Effector CD8-positive, alpha-beta T cell (primary cell): ENCODE results near the gene CLSTN1.

ENCODE experiments used
- DNase-seq: peaks from one replicate; lab custom pipeline; 2025; lab: John Stamatoyannopoulos, UW

Gene CLSTN1

DNA sequence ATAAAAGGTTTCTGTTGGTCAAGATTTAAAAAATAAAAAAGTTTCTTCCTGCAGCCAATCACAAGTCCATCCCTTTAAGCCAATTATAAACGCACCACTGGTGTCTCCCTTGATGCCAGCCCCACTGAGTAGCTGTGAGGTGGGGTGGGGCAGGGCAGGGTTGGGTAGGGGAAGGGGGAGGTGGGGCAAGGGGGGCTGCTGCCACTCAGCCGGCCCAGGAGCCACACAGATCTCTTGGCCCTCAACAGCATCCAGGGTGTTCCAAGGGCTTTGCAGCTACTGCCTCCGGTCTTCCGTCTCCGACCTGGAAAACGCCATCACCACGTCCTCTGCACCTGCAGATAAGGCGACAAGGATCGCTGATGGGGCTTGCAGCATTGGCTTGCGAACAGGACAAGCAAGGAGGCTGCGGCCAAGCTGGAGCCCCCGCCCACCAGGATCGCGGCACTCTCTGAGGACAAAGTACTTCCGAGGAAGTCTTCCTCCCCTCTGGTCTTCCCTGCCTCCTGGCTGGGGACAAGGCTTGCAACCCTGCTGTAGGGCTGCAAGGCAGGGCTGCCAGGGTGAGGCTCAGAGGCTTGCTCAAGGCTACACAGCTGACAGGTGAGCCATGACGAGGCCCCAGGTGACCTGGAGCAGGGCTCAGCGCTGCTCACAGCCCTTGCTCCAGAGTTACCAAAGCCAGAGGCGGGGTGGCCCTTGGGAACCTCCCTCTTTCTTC, 26.8 kb upstream of the CLSTN1 start:
- DNase-seq: no peak

DNA sequence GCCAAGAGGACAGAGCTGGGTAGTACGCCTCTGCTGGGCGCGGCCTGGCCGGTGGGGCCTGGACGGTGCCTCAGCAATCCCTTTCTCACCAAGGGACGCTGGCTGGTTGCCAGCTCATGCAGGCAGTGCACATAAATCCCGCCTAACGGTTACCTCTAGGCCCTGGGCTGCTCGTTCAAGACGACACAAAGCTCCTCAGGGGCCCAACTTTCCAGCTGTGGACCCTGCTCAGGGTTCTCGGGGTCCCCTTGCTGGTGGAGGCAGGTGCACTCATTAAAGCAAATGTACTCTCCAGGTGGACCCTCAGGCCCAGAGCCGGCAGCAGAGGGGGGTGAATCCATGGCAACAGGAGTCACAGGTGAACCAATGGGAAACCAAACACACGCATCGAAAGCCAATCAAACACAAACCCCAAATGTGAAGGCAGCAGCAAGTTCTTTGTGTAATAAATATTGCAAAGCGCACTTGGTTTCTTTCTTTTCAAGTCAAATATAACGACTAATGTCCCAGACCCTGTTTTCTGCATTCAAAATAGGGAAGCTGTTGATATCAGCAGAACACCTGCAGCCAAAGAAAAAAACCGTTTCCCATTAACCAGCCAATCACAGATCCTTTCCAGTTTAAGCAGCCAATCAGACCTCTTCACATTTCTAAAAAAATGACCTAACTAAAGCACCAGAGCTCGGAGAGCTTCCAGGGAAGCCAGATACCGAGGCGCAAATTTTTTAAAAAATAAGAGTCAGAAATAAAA, 26.1 kb upstream of the CLSTN1 start:
- no peak for DNase-seq

DNA sequence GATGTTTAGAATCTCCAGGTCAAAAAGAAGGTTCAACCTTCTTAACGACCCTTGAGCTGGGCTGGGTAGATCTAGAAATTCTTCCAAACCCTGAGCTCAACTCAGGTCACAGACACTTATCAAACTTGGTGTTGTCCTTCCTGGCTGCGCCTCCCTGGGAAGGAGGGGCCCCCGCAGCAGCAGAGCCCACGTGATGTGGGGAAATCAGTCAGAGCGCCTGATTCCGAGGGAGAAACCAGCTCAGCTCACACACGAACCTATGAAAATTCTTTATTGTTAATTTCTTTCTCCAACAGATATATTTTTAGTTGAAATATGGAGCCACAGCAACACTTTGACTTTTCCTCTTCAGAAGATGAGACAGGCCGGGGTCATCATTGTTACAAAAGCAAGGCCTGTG, 24.3 kb upstream of the CLSTN1 start:
- DNase-seq: no peak

DNA sequence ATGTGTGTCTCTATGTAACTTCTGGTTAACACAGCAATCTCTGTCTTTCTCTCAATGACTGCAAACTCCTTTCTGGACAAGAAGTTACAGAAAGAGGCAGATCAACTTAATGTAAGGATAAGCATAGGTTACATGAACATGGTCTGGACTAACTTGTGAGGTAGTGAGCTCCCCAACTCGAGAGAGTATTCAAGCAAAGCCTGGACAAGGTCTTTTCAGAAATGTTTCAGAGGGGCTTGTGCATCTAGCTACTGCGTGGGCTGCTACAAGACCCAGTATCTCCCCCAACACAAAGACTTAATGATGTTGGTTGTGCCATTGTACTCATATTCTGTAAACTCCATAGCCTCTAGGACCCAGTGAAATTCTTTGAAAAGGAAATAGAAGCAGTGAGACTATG, 23.5 kb upstream of the CLSTN1 start:
- DNase-seq: no peak

DNA sequence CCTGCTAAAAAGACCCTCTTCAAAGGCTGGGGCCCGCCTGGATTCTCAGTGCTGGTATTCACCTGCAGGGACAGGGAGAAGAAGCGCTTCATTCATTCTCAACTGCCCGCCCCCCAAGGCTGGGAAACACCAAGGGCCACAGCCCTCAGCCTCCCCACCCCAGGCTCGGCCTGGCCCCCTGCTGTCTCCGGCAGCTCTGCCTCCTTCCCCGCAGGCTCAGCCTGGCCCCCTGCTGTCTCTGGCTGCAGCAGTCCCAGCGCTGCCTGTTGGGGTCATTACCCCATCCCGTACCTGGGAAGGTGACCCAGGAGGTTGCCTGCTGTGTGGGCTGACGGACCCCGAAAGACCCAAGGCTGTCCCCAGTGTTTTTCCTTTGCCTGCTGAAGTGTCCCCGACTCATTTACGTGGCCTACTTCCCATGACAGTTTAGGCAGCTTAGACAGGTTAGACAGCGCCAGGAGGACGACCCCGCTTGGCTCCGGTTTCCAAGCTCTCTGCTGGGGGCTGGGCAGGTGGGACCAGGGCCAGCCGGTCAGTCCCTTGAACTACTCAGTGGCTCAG, 22.9 kb upstream of the CLSTN1 start:
- no peak for DNase-seq

DNA sequence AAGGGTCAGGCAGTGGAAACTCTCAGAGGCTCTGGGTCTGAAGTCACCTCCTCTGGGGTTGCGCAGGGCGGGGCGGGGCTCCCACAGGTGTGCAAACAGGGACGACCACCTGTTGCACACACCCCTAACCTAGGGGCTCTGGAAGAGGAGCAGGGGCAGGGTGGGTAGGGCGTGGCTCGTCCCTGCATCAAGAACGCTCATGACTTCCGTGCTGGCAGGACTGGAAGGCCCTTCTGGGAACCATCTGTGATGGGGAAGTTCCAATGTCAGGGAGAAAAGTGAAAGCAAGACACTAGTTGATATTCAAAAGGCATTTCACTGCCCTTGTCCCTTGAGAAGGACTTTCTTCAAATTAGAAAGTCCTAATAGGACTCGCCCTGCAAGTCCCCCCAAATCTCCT, 22.1 kb upstream of the CLSTN1 start:
- no peak for DNase-seq

DNA sequence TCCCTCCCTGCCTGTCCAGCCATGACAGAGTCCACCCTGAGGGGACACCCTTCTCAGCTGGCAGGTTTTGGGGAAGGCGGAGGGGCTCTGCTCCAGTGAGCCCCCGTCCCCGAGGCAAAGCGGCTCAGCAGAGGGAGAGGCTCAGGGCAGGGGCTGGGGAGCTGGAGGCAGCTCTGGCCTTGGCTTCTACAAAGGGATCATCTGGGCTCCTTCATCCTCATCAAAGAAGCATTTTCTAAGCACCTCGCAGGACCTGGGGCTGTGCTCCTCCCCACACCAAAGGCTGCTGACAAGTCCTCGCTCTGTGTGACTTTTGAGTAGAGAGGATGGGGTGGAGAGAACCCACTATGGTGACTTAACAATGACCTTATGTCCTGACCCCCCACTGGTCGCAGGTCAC, 21.0 kb upstream of the CLSTN1 start:
- DNase-seq: no peak

DNA sequence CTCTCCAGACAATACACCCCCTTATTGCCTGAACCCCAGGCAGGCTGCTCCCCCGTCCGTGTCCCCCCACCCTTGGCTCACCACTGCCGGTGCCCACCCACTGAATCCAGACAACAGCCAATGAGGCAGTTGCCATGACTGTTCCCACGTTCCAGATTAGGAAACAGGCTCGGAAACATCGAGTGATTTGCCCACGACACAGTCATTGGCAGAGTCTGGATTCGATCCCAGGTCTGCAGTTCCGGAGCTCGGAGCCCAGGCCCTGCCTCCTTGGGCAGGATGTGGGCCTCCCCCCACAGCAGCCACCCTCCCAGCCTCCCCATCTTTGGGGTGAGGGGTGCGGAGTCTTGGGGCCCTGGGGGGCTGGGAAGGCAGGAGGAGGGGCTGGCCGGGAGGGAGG, 20.3 kb upstream of the CLSTN1 start:
- DNase-seq: no peak

DNA sequence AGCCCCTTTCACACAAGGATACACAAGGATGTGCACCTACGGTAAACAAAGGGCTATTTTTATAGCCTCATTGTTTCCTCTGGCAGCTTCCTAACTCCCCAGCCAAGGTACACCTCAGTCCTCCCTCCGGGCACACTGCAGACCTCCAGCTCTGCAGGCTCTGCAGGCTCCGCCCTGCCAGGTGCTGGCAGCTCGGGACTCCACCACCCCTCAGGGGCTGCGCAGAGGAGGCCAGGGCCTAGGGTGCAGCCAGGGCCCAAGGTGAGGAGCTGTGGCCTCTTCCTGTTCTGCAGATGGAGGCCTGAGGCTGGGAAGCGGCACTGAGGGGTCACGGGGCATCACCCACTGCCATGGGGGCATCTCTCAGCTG, 19.8 kb upstream of the CLSTN1 start:
- DNase-seq: no peak

DNA sequence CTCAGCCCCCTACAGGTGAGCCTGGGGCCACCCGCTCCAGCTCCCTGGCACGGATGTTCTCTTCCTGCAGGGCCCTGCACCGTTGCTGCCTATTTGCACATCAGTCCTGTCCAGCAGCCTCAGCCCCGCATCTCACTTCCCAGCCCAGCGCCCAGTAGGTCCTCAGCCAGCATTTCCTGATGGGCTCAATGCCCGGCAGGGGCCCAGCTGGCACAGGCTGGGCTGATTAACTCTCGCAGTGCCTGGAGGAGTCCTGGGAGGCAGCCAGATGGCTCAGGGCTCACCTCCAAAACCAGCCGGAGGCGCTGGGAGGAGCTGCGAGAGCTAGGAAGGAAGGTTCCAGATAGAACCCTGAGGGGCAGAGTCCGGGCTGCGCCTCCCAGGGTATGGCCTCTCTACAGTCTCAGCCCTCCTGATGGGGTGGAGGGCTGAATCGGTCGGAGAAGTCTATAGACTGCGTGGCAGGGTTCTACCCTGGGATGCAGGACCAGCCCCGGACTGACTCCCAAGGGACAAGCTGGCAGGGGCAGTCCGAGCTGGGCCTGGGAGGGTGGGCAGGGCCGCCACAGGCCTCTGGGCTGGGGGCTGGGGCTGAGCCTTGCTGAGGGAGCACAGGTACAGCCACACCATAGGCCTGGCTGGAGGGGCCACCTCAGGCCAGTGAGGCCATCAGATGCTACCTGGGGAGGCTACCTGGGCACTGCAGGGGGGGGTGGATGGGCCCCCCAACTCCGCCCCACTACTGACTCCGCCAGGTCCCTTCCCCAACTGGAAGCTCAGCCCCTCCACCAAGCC, 19.2 kb upstream of the CLSTN1 start:
- DNase-seq: no peak

DNA sequence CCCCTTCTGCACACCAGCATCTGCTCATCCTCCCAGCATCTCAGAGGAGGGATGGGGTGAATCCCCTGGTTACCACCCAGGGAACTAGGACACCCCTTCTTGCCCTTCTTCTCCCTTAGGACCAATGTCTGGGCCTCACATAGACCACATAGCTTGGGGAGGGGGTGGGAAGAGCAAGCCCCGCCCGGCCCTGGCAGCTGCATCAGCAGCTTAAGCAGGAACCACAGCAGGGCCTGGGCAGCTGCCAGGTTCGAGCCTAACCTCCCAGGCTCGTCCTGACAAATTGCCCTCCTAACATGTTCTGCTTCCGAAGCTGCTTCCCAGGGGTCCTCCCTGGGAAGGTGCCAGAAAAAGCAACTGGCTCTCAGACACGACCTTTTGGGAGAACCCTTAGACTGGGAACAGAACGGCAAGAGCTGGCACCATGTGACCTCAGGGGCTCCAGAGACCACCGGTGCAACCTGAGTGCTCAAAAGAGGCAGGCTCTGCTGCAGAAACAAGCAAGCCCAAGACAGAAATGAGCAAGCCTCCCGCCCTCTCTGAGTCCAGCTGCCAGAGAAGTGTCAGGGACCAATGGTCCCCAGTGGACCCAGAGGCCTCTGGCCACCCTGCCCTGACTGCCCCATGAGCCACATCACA, 18.4 kb upstream of the CLSTN1 start:
- no peak for DNase-seq

DNA sequence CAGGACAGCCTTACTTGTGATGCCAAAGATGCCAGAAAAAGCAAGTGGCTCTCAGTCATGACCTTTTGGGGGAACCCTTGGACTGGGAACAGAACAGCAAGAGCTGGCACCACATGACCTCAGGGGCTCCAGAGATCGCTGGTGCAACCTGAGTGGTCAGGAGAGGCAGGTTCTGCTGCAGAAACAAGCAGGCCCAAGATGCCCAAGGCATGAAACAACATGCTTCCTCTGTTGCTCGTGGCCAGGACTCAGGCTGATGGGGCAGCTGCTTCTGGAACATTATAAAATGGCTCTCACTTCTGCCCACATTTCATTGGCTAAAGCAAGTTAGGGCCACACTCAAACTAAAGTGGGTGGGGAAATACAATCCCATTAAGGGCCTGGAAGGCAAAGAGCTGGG, 17.7 kb upstream of the CLSTN1 start:
- DNase-seq: no peak

DNA sequence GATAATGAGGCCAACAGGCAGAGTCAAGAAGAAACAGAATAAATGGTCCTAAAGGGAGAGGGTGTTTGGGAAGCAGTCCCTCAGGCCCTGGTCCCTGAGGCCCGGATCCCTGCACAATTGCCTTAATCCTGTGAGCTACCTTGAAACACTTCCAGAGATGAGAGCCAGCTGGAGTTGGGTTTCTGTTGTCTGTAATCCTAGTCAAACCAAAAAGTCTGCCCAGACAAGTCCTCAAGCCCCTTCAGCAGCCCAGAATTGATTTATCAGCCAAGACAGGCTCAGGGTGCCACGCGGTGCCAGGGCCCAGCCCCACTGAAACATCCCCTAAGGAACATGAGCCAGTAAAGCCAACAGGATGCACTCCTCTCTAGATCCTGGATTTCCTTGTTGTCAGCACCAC, 16.4 kb upstream of the CLSTN1 start:
- DNase-seq: no peak

DNA sequence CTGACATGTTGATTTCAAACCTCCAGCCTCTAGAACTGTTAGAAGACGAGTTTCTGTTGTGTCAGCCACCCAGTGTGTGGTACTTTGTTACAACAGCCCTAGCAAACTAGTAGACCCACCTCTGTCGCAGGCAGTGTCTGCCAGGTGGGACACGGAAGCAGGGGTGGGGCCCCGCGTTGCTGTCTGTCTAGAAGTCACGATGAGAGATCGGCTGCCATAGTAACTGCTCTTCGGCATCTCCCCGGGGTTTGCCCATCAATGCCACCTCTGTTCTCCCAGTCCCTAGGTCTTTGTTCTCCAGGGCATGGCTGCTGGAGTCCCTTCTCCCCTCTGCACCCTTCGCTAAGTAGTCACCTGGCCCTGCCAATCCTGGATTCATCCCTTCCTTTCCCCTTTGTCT, 15.2 kb upstream of the CLSTN1 start:
- DNase-seq: no peak

DNA sequence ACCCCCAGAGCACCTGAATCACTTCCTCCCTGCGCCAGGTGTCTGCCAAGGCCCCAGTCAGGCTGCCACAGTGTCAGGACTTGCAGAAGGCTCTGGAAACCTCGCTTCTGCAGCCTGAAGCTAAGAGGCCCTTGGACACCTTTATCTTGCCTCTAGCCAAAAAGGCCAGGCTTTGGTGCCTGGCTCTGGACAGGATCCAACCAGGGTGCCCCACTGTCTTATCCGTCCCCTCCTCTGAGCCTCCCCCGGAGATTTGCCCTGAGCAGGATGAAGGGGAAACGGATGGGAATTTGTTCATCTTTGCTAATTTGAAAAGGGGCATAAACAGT, 12.8 kb upstream of the CLSTN1 start:
- DNase-seq: no peak

DNA sequence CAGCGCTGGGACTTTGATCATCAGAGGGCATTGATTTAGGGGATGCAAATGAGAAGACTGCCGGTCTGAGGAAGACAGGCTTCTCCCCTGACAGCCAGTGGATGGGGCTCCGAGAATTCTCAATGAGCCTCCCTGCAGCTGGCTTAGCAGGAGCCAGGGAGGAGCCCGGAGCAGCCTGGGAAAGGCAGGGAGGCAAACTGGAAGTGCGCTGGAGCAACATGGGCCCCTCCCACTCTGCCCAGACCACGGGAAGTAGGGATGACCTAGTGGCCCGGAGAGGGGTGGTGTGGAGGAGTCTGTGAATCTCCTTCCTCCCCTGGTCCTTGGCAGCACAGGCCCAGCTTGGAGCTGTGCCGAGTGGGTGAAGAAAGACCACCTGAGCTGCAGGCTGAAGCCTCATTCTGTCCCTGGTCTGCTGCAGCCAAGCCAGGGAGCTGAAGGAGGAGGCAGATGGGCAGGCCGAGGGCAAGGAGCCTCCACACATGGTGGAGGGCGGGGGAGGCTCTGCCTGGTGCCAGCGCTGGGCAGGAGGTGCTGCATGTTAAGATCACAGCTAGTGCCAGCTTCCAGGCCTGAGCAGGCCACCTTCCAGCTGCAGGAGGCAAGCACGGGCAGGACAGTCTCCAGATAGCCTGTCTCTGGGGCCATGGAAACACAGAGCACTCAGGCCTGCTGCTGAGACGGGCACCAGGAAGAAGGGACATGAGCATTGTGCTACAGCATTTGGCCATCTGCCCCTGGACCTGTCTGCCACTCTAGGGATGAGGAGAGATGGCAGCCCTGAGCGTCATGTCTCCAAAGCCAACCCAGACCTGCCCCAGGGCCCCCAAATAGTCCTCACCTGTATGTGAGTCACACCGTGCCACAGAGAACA, 12.2 kb upstream of the CLSTN1 start:
- no peak for DNase-seq

DNA sequence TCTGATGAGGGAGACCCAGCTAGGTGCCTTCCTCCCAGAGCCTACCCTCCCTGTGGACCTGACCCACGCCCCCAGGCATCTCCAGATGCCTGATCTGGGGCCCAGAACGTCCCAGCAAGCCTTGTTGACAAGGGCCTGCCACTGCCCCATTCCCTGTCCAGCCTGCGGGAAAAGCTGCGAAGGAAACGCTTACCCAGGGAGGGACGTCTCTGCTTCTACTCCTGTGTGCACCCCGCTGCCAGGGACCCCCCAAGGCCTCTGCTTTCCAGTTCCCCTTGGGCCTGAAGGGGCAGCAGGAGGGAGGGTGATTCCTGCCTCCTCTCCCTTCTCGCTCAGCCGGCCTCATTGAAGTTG, 11.6 kb upstream of the CLSTN1 start:
- no peak for DNase-seq

DNA sequence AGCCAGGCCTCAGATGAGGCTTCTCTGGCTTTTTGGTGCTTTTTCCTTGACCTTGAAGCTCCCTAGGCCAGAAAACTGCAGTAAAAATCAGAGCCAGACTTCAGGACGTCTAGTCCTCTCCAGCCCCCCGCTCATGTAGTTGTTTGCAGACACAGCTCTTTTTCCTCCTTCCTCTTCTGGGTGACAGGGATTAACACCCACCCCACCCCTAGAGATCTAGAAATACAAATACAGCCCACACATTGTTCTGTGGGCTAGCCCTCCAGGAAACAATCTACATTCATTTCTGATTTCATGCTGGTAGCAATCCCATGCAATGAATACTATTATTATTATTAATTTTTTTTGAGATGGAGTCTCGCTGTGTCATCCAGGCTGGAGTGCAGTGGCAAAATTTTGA, 9.9 kb upstream of the CLSTN1 start:
- no peak for DNase-seq

DNA sequence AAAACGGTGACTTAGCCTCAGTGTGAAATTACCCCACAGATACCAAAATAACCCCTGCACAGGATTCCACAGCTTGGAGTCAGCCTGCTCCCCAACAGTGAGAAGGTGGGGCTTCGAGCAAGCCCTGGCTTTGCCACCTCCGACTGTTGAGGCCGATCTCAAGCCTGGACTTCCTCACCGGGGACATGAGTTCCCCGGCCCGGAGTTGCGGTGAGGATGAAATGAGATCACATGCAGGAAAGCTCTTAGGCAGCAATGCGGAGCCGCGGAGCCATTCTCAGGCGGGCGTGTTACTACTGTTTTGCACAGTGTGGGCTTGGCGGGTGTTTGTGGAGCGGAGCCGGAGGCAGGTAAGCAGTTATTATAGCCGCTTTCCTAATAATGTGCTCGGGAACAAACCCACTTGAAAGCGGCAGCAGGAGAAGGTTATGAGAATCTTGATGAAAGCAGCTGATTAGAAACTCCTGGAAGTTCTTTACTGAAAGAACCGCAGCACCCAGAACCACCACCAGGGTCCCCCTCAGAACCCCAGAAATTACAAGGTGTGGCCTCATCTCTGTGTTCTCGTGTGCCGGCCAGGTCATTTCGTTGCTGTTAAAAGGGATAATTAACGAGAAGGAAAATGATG, 3.9 kb upstream of the CLSTN1 start:
- no peak for DNase-seq

DNA sequence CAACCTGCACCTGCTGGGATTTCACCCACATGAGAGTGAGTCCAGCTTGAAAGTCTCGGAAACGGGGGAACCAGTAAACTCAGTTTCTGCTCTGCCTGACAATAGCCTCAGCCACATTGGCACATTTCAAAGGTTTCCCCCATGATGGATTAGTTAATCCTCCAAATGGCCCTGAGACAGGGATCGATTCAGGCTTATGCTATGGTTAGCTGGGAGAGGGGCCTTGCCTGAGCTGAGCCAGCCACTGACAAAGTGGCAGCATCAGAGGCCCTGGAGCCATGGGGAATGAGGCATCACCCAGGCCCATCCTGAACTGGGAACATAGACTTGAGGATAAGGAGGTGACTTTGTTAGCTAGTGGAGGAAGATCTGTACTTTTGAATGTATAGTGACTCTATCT, 2.9 kb upstream of the CLSTN1 start:
- no peak for DNase-seq

DNA sequence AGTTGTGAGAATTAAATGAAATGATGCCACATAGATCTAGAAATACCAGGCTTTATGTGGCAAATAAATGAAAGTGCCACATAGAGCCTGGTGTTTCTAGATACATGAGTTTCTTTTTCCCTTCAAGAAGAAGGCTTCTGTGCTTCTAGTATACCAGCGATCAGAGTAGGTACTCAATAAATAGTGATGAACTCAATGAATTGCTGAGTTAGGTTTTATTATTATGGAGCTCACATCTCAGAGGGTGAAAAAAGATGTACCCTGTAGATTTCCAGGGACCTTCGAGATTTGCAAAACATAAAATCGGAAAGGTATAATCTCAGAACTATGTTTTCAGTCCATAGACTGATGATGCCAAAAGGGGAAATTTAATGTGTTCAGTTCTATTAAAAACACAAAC, 2.3 kb upstream of the CLSTN1 start:
- no peak for DNase-seq
